Caki2 (cell line): ENCODE results near the gene HACD4. TPM values are rescaled to one million over a fixed set of nuclear protein-coding genes. Genes with fewer than 3 reads are reported as not detected.
"Not testable (repeated sequence)": the region's sequence is repeated elsewhere in the genome, so short reads cannot be mapped to it uniquely, and the experiment has no call there.

Source experiments
- DNase-seq: peaks from one replicate; pipeline ENCODE4 v3.0.0-alpha.2; 2015; ENCODE audit warnings: low read depth
- in situ Hi-C: cut with HindIII; loops from 2 replicates; pipeline ENCODE4 v1.10.0; 2016; ENCODE audit warnings: low sequenced_read_pairs, low pct_unique_long_range_greater_than_20kb, mixed read lengths
- total RNA-seq: library from RNA; depleted of rRNA; stranded (reverse); fragments of >200 nt; shearing (Covaris generic); gene quantifications from 2 replicates; pipeline ENCODE4 v1.2.3, GENCODE V29; 2014; ENCODE audit warnings: low replicate concordance; rRNA removed

Gene HACD4
- total RNA-seq, 1 experiment from 2014 or later = 8.1 TPM

- DNase-seq = no peak
Measured at GRCh38 chr9:20984506-20984905, 46.9 kb downstream of the HACD4 start.

DNA sequence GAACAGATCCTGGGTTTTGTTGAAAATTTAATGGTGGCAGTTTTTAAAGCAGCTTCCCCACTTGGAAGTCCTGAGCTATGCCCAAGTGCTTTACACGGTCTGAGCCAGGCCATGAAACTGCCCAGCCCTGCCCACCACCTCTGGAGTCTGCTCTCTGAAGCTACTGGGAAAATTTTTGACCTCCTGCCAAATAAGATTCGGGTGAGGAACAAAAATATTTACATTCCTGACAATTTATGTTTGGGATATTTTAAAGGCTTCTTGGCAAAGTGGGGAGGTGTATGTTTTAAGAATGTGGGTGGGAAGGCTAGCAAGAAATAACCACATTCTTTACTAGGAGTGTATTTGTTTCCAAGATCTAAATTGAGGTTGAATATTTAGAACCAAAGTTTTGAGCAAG is 50.0 kb downstream of the HACD4 start:
- in situ Hi-C loops = no loop called here

More at GRCh38 chr9:20984506-20984905, 46.9 kb downstream of the HACD4 start:
- in situ Hi-C loops = no loop called here

GRCh38 chr9:20980832-20981455 is 50.5 kb downstream of the HACD4 start:
- DNase-seq = peak; percentile 80
- in situ Hi-C loops = no loop called here

More for the DNA sequence above, 50.0 kb downstream of the HACD4 start:
- peak; percentile 69 for DNase-seq

GRCh38 chr9:20978249-20978648 is 53.2 kb downstream of the HACD4 start:
- DNase-seq = no peak
- in situ Hi-C loops = no loop called here

GRCh38 chr9:20974191-20974938 is 57.1 kb downstream of the HACD4 start:
- in situ Hi-C loops, DNase-seq: not testable (repeated sequence)

DNA sequence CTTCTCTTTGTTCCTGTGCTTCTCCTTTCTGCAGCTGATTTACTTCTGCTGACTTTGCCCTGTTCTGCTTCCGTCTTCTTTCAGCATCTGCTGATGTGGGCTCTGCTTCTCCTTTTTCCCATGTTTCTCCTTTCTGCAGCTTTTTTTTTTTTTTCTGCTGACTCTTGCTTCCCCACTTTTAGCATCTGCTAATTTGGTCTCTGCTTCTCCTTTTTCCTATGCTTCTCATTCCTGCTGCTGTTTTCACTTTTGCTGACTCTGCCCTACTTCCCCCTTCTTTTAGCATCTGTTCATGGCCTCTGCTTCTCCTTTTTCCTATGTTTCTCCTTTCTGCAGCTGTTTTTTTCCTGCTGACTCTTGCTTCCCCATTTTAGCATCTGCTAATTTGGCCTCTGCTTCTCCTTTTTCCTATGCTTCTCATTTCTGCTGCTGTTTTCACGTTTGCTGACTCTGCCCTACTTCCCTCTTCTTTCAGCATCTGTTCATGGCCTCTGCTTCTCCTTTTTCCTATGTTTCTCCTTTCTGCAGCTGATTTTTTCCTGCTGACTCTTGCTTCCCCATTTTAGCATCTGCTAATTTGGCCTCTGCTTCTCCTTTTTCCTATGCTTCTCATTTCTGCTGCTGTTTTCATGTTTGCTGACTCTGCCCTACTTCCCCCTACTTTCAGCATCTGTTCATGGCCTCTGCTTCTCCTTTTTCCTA is 58.0 kb downstream of the HACD4 start:
- in situ Hi-C loops, DNase-seq: not testable (repeated sequence)

- in situ Hi-C loops = no loop called here
- no peak for DNase-seq
Measured at GRCh38 chr9:20972684-20973083, 58.8 kb downstream of the HACD4 start.

GRCh38 chr9:20962536-20963225 is 68.8 kb downstream of the HACD4 start:
- DNase-seq = no peak
- in situ Hi-C loops = no loop called here

- DNase-seq = no peak
- in situ Hi-C loops = no loop called here
Measured at GRCh38 chr9:20950707-20951106, 80.7 kb downstream of the HACD4 start.

Other genes with a start within 250 kb of the HACD4 start
- not detected in 2 replicates for gene IFNB1, start 46.3 kb upstream of the HACD4 start, total RNA-seq
- gene IFNW1, start 110.2 kb upstream of the HACD4 start, total RNA-seq = not detected in 2 replicates
- gene IFNA21, start 135.0 kb upstream of the HACD4 start, total RNA-seq = not detected in 2 replicates
- not detected in 2 replicates for gene IFNA4, start 155.9 kb upstream of the HACD4 start, total RNA-seq
- not detected in 2 replicates for gene IFNA7, start 170.6 kb upstream of the HACD4 start, total RNA-seq
- gene IFNA10, start 175.5 kb upstream of the HACD4 start, total RNA-seq = not detected in 2 replicates
- gene IFNA16, start 185.7 kb upstream of the HACD4 start, total RNA-seq = not detected in 2 replicates
- not detected in 2 replicates for gene IFNA17, start 196.6 kb upstream of the HACD4 start, total RNA-seq
- not detected in 2 replicates for gene IFNA14, start 208.4 kb upstream of the HACD4 start, total RNA-seq